Karpas-422 (cell line): ENCODE data around the gene NACC1. TPM values are rescaled to one million over a fixed set of nuclear protein-coding genes. Genes with fewer than 3 reads are reported as not detected.
A peak's percentile ranks its signal among the peaks of the same experiment; 100 is the strongest.

Source experiments
- DNase-seq: peaks from one replicate; pipeline ENCODE4 v3.0.0-alpha.2; 2015
- H2AFZ ChIP-seq: fragments of 200-600 bp; sonication (generic); 2 replicates; pipeline ENCODE4 v1.6.1; 2014; ENCODE audit warnings: antibody characterized with exemption, low read length, mixed read lengths
- H3K27ac ChIP-seq: fragments of 200-600 bp; sonication (generic); 2 replicates; pipeline ENCODE4 v1.5.1; 2014; ENCODE audit warnings: mild to moderate bottlenecking, low read length, moderate library complexity
- H3K27me3 ChIP-seq: fragments of 200-600 bp; sonication (generic); 2 replicates; pipeline ENCODE4 v1.6.1; 2014; ENCODE audit warnings: low read length, mixed read lengths
- H3K36me3 ChIP-seq: fragments of 200-600 bp; sonication (generic); 2 replicates; pipeline ENCODE4 v1.6.1; 2014; ENCODE audit warnings: low read length, mixed read lengths; ENCODE audit not compliant: insufficient read depth
- H3K4me1 ChIP-seq: fragments of 200-600 bp; sonication (generic); 2 replicates; pipeline ENCODE4 v1.6.1; 2014; ENCODE audit warnings: mild to moderate bottlenecking, low read length, mixed read lengths
- H3K4me2 ChIP-seq: fragments of 200-600 bp; sonication (generic); 2 replicates; pipeline ENCODE4 v1.6.1; 2014; ENCODE audit warnings: low read length, low read depth, mild to moderate bottlenecking; ENCODE audit not compliant: poor library complexity, severe bottlenecking
- H3K4me3 ChIP-seq: fragments of 200-600 bp; sonication (generic); 2 replicates; pipeline ENCODE4 v1.5.1; 2014; ENCODE audit warnings: mild to moderate bottlenecking, antibody characterized with exemption, low read length, mixed read lengths
- H3K79me2 ChIP-seq: fragments of 200-600 bp; sonication (generic); 2 replicates; pipeline ENCODE4 v1.6.1; 2014; ENCODE audit warnings: mild to moderate bottlenecking, low read length, mixed read lengths
- H3K9ac ChIP-seq: fragments of 200-600 bp; sonication (generic); 2 replicates; pipeline ENCODE4 v1.6.0; 2014; ENCODE audit warnings: low read length
- H3K9me2 ChIP-seq: fragments of 200-600 bp; sonication (generic), shearing (Covaris generic); replicated peaks from 2 replicates; pipeline ENCODE4 v1.6.0; 2014; ENCODE audit warnings: mild to moderate bottlenecking, low read length, moderate library complexity; ENCODE audit not compliant: insufficient read depth
- H3K9me3 ChIP-seq: fragments of 300-700, 200-600 bp; sonication (generic); 2 replicates; pipeline ENCODE4 v1.6.1; 2014; ENCODE audit warnings: low read length, mixed read lengths
- H4K20me1 ChIP-seq: fragments of 200-600 bp; sonication (generic); 2 replicates; pipeline ENCODE4 v1.6.1; 2014; ENCODE audit warnings: mild to moderate bottlenecking, antibody characterized with exemption, low read length, low read depth; ENCODE audit not compliant: insufficient read depth
- total RNA-seq: library from RNA; depleted of rRNA; stranded (reverse); fragments of >200 nt; shearing (Covaris generic); gene quantifications from 2 replicates; pipeline ENCODE4 v1.2.3, GENCODE V29; 2014; ENCODE audit warnings: low replicate concordance; rRNA removed

NACC1 gene
- total RNA-seq, 1 experiment from 2014 or later: 28.0 TPM

DNA sequence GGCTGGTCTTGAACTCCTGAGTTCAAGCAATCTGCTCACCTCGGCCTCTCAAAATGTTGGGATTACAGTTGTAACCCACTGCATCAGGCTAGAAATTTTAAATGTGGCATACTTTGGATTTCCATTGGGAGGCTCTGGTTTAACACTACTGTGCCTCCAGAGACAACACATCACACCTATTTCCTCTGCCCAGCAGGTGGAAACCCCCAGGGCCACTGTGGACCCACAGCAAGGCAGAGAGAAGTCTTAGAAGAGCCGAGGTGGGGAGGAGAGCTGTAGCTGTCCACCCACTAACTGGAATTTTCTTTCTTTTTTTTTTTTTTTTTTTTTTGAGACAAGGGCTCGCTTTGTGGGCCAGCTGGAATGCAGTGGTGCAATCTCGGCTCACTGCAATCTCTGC is 71.5 kb downstream of the NACC1 start:
- H3K4me2 ChIP-seq: no peak overlapping the region
- H3K9me2 ChIP-seq: no peaks in the 10 kb centered on the region
- no peaks in the 10 kb centered on the region for H3K4me1 ChIP-seq
- DNase-seq: peak; percentile 29
- no peak overlapping the region for H3K9ac ChIP-seq
- H3K27me3 ChIP-seq: no peaks in the 10 kb centered on the region
- H3K27ac ChIP-seq: no peak overlapping the region
- H4K20me1 ChIP-seq: no peaks in the 10 kb centered on the region
- H3K36me3 ChIP-seq: no peaks in the 10 kb centered on the region
- no peaks in the 10 kb centered on the region for H3K79me2 ChIP-seq
- H2AFZ ChIP-seq: no peak overlapping the region
- H3K4me3 ChIP-seq: no peak overlapping the region
- no peaks in the 10 kb centered on the region for H3K9me3 ChIP-seq

Other genes with a start within 250 kb of the NACC1 start
- gene DNASE2, start 236.8 kb upstream of the NACC1 start, total RNA-seq: 47.1 and 61.3 TPM in 2 replicates
- not detected in 2 replicates for gene KLF1, start 231.1 kb upstream of the NACC1 start, total RNA-seq
- 24.9 and 32.8 TPM in 2 replicates for gene GCDH, start 227.1 kb upstream of the NACC1 start, total RNA-seq
- 0.22 and 2.5 TPM in 2 replicates for gene SYCE2, start 199.0 kb upstream of the NACC1 start, total RNA-seq
- 59.7 and 92.6 TPM in 2 replicates for gene FARSA, start 184.6 kb upstream of the NACC1 start, total RNA-seq
- gene CALR, start 179.7 kb upstream of the NACC1 start, total RNA-seq: 547 and 681 TPM in 2 replicates
- gene RAD23A, start 172.4 kb upstream of the NACC1 start, total RNA-seq: 130 and 144 TPM in 2 replicates
- gene GADD45GIP1, start 161.0 kb upstream of the NACC1 start, total RNA-seq: 23.2 and 66.6 TPM in 2 replicates
- gene DAND5, start 148.7 kb upstream of the NACC1 start, total RNA-seq: 0.52 TPM in 1 of 2 replicates, not detected in the other
- gene NFIX, start 122.8 kb upstream of the NACC1 start, total RNA-seq: 0.04 and 0.18 TPM in 2 replicates
- 99.1 and 285 TPM in 2 replicates for gene LYL1, start 15.4 kb upstream of the NACC1 start, total RNA-seq
- gene TRMT1, start 1.5 kb upstream of the NACC1 start, total RNA-seq: 35.9 and 69.7 TPM in 2 replicates
- 47.0 and 103 TPM in 2 replicates for gene STX10, start 32.1 kb downstream of the NACC1 start, total RNA-seq
- 7.3 and 15.9 TPM in 2 replicates for gene IER2, start 32.1 kb downstream of the NACC1 start, total RNA-seq